ENCODE results near the gene GMDS. TPM values are rescaled to one million over a fixed set of nuclear protein-coding genes. Genes with fewer than 3 reads are reported as not detected.

The GMDS gene
- total and polyA plus RNA-seq, 2 of the 8 experiments (the other 6 are each of a cell fraction or from before 2014, with no cell fraction given), result 16.8 to 50.0 TPM

- no peak for TF ChIP-seq RAD21 (IDR thresholded peaks at IDR 0.05 in 1 of 2, conservative IDR thresholded peaks at IDR 0.05 in 1 of 2; ENCODE audit: low read depth in 2 of 2, low read length in 2 of 2)
- no peak for TF ChIP-seq HDAC6 (IDR thresholded peaks at IDR 0.05; ENCODE audit: low read depth, low read length)
These were observed 12.7 kb upstream of the GMDS start (continued) for GRCh38 chr6:2258112-2258511.
